ENCODE measurements around the gene CEP112.

DNA sequence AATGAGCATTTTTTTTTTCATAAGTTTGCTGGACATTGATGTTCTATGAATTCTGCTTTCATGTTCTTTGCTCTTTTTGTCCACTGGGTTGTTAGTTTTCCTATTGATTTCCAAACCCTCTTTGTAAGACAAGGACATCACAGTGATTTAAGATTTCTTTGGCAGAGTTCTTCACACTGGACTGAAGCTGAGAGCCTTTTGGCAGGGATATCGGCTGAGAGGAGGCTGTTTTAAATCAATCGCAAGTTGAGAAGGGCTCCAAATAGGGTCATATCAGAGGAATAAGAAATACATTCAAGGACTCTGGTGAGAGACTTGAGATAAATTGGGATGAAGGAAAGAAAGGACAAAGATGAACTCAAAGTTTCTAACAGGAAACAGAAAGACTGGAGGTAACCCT is 464.7 kb downstream of the CEP112 start:
- no peak for TF ChIP-seq HDGF (IDR thresholded peaks at IDR 0.05; ENCODE audit: borderline replicate concordance)
- no peak for TF ChIP-seq BHLHE40 (IDR thresholded peaks at IDR 0.05; ENCODE audit: borderline replicate concordance)
- TF ChIP-seq TARDBP (IDR thresholded peaks at IDR 0.05): no peak
- TF ChIP-seq L3MBTL2 (conservative IDR thresholded peaks at IDR 0.05): no peak
- TF ChIP-seq FOXK2 (IDR thresholded peaks at IDR 0.05): no peak

Data from HEK293T (cell line).